Karpas-422 (cell line): Measurements from ENCODE around the gene ANKRD63. TPM values are rescaled to one million over a fixed set of nuclear protein-coding genes. Genes with fewer than 3 reads are reported as not detected.

Experiments used
- DNase-seq: peaks from one replicate; pipeline ENCODE4 v3.0.0-alpha.2; 2015
- H2AFZ ChIP-seq: fragments of 200-600 bp; sonication (generic); 2 replicates; pipeline ENCODE4 v1.6.1; 2014; ENCODE audit warnings: antibody characterized with exemption, low read length, mixed read lengths
- H3K27ac ChIP-seq: fragments of 200-600 bp; sonication (generic); 2 replicates; pipeline ENCODE4 v1.5.1; 2014; ENCODE audit warnings: mild to moderate bottlenecking, low read length, moderate library complexity
- H3K27me3 ChIP-seq: fragments of 200-600 bp; sonication (generic); 2 replicates; pipeline ENCODE4 v1.6.1; 2014; ENCODE audit warnings: low read length, mixed read lengths
- H3K36me3 ChIP-seq: fragments of 200-600 bp; sonication (generic); 2 replicates; pipeline ENCODE4 v1.6.1; 2014; ENCODE audit warnings: low read length, mixed read lengths; ENCODE audit not compliant: insufficient read depth
- H3K4me1 ChIP-seq: fragments of 200-600 bp; sonication (generic); 2 replicates; pipeline ENCODE4 v1.6.1; 2014; ENCODE audit warnings: mild to moderate bottlenecking, low read length, mixed read lengths
- H3K4me2 ChIP-seq: fragments of 200-600 bp; sonication (generic); 2 replicates; pipeline ENCODE4 v1.6.1; 2014; ENCODE audit warnings: low read length, low read depth, mild to moderate bottlenecking; ENCODE audit not compliant: poor library complexity, severe bottlenecking
- H3K4me3 ChIP-seq: fragments of 200-600 bp; sonication (generic); 2 replicates; pipeline ENCODE4 v1.5.1; 2014; ENCODE audit warnings: mild to moderate bottlenecking, antibody characterized with exemption, low read length, mixed read lengths
- H3K79me2 ChIP-seq: fragments of 200-600 bp; sonication (generic); 2 replicates; pipeline ENCODE4 v1.6.1; 2014; ENCODE audit warnings: mild to moderate bottlenecking, low read length, mixed read lengths
- H3K9ac ChIP-seq: fragments of 200-600 bp; sonication (generic); 2 replicates; pipeline ENCODE4 v1.6.0; 2014; ENCODE audit warnings: low read length
- H3K9me2 ChIP-seq: fragments of 200-600 bp; sonication (generic), shearing (Covaris generic); replicated peaks from 2 replicates; pipeline ENCODE4 v1.6.0; 2014; ENCODE audit warnings: mild to moderate bottlenecking, low read length, moderate library complexity; ENCODE audit not compliant: insufficient read depth
- H3K9me3 ChIP-seq: fragments of 300-700, 200-600 bp; sonication (generic); 2 replicates; pipeline ENCODE4 v1.6.1; 2014; ENCODE audit warnings: low read length, mixed read lengths
- H4K20me1 ChIP-seq: fragments of 200-600 bp; sonication (generic); 2 replicates; pipeline ENCODE4 v1.6.1; 2014; ENCODE audit warnings: mild to moderate bottlenecking, antibody characterized with exemption, low read length, low read depth; ENCODE audit not compliant: insufficient read depth
- total RNA-seq: library from RNA; depleted of rRNA; stranded (reverse); fragments of >200 nt; shearing (Covaris generic); gene quantifications from 2 replicates; pipeline ENCODE4 v1.2.3, GENCODE V29; 2014; ENCODE audit warnings: low replicate concordance

ANKRD63 gene
- total RNA-seq, 1 experiment from 2014 or later = not detected

DNA sequence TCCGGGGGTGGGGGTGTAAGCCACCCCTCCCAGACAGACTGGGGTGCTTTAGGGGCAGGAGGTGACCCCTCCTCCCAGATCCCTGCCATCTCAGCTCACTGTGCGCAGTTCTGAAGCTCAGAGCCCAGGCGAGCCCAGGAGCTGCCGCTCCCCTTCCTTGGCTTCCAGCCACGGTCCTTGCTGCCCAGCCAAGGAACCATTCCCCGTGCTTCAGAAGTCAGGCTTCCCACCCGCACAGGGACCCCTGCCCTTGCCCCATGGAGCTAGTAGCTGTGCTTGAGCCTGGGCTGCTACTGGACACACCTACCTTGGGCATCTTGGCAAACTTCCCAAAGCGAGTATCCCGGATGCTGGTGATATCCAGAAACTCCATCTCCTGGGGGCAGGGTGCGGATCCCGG is 20.1 kb upstream of the ANKRD63 start:
- no peak overlapping the region for H3K27ac ChIP-seq
- H3K9me2 ChIP-seq = no peaks in the 10 kb centered on the region
- H3K4me3 ChIP-seq = no peak overlapping the region
- H3K27me3 ChIP-seq = no peaks in the 10 kb centered on the region; the same call in 1 of the 2 replicates
- H3K4me2 ChIP-seq = no peak overlapping the region
- peaks cover 8% of the 10 kb centered on the region for H3K9me3 ChIP-seq
- H3K79me2 ChIP-seq = no peaks in the 10 kb centered on the region
- no peaks in the 10 kb centered on the region for H4K20me1 ChIP-seq
- no peak for DNase-seq
- H3K36me3 ChIP-seq = 0 out of 2 replicates have a peak, but pooled peaks cover 3% of the 10 kb centered on the region
- H3K4me1 ChIP-seq = peaks cover 16% of the 10 kb centered on the region
- H2AFZ ChIP-seq = no peak overlapping the region
- H3K9ac ChIP-seq = no peak overlapping the region

DNA sequence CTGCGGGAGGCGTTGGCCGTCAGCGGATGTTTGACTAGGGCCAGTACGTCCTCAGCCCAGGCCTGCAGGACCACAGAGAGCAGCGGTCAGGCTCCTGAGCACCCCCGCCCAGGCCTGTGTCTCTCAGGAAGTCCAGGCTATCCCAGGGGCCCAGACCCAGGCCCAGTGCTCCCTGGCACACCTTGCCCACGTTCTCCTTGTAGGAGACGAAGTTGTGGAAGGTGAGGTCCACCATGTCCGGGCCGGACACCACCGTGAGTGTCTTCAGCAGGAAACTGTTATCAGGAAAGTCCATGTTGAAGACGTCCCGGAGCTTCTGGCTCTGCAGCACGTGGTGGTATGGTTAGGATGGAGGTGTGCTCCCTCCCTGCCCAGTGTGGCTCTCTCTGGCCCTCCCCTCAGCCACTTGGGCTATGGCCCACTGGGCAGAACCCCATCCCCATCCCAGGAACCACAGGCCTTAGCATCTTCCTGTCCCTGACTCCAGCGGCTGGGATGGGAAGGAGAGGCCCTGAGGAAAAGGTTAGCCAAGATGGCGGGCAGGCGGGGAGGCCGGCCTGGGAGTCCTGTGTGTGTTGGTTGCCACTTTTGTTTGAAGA is 19.5 kb upstream of the ANKRD63 start:
- H3K79me2 ChIP-seq = no peaks in the 10 kb centered on the region
- H3K9ac ChIP-seq = no peak overlapping the region

DNA sequence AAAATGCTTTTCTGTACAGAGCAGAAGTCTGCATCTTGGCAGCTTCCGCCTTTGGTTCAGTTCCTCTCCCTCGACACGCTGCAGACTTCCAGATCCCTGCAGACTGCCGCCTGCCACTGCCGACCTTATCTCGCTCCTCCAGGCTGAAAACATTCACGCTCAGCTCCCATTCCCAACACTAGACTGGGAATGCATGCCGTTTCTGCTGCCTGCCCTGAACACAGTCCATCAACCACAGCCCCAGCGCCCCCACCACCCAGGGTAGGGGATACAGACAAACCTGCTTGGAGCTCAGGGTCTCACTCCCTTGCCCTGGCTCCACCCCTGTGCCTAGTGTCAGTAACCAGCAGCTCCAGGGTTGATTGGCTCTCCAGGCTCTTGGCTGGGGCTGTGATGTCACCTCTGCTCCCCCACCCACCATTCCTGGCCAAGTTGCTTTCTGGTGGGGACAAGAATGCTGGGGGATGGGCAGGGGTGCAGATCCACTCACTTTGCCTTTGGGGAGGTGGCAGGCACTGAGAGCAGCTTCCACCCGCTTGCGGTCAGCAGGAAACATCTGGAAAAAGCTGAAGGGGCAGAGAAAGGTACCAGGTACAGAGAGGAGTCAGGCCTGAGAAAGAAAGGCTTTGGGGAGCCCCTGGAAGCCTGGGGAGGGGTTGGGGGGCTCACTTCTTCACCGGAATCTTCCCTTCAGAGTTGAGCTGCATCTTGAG is 18.8 kb upstream of the ANKRD63 start:
- no peaks in the 10 kb centered on the region for H3K79me2 ChIP-seq
- no peak overlapping the region for H3K27ac ChIP-seq

More for the DNA sequence above, 19.5 kb upstream of the ANKRD63 start:
- H2AFZ ChIP-seq = no peak overlapping the region
- no peak overlapping the region for H3K27ac ChIP-seq
- H3K9me3 ChIP-seq = peaks cover 8% of the 10 kb centered on the region
- peaks cover 11% of the 10 kb centered on the region for H3K4me1 ChIP-seq
- no peaks in the 10 kb centered on the region for H3K9me2 ChIP-seq
- no peak overlapping the region for H3K4me3 ChIP-seq
- H4K20me1 ChIP-seq = no peaks in the 10 kb centered on the region
- H3K36me3 ChIP-seq = 0 out of 2 replicates have a peak, but pooled peaks cover 3% of the 10 kb centered on the region
- H3K27me3 ChIP-seq = no peaks in the 10 kb centered on the region; the same call in 1 of the 2 replicates
- DNase-seq = no peak
- no peak overlapping the region for H3K4me2 ChIP-seq

DNA sequence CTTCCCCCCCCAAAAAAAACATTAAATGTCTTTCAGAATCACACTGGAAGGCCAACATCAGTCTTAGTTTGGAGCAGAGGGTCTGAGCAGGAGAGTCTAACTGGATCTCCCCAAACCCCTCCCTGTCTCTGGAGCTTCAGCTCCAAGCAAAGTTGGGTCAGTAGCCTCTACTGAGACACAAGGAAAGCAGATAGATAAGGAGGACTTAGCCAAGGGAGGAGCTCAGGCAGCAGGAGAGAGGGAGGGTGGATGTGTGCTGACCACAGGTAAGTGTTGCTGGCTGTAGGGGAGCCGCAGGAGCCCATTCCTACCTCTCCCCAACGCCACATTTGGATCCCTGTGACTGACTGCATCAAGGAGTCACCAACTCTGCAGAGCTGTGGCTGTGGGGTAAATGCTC is 17.9 kb upstream of the ANKRD63 start:
- no peak for DNase-seq
- Histone ChIP-seq H3K36me3 (0 out of 2 replicates have a peak, but pooled peaks cover 3% of the 10 kb centered on the region), H3K27me3 (no peaks in the 10 kb centered on the region; the same call in 1 of the 2 replicates), H3K4me2 (no peak overlapping the region), H4K20me1 (no peaks in the 10 kb centered on the region), H3K4me3 (no peak overlapping the region), H3K9ac (no peak overlapping the region), H2AFZ (no peak overlapping the region), H3K27ac (no peak overlapping the region), H3K9me2 (no peaks in the 10 kb centered on the region), H3K9me3 (peaks cover 8% of the 10 kb centered on the region), H3K79me2 (no peaks in the 10 kb centered on the region), H3K4me1 (no peaks in the 10 kb centered on the region)

More for the DNA sequence above, 18.8 kb upstream of the ANKRD63 start:
- Histone ChIP-seq H4K20me1 (no peaks in the 10 kb centered on the region), H3K9ac (no peak overlapping the region), H3K4me3 (no peak overlapping the region), H3K36me3 (0 out of 2 replicates have a peak, but pooled peaks cover 3% of the 10 kb centered on the region), H3K27me3 (no peaks in the 10 kb centered on the region; the same call in 1 of the 2 replicates), H3K9me2 (no peaks in the 10 kb centered on the region), H2AFZ (no peak overlapping the region), H3K9me3 (peaks cover 8% of the 10 kb centered on the region), H3K4me2 (no peak overlapping the region), H3K4me1 (peaks cover 3% of the 10 kb centered on the region)
- DNase-seq = no peak

DNA sequence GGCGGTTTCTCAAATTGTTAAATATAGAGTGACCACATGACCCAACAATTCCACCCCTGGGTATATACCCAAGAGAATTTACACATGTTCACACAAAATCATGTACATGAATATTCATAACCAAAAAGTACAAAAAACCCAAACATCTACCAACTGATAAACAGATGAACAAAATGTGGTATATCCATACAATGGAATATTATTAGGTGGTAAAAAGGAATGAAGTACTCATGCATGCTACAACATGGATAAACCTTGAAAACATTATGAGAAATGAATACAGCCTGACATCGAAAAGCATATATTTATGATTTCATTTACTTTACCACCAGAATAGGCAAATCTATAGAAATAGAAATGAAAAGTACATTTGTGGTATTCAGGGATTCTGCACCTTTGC is 17.5 kb upstream of the ANKRD63 start:
- H3K9ac ChIP-seq = no peak overlapping the region
- peaks cover 8% of the 10 kb centered on the region for H3K9me3 ChIP-seq
- no peak overlapping the region for H3K4me3 ChIP-seq
- DNase-seq = no peak
- H4K20me1 ChIP-seq = no peaks in the 10 kb centered on the region
- H2AFZ ChIP-seq = no peak overlapping the region
- no peaks in the 10 kb centered on the region for H3K79me2 ChIP-seq
- H3K27me3 ChIP-seq = no peaks in the 10 kb centered on the region; the same call in 1 of the 2 replicates
- no peak overlapping the region for H3K27ac ChIP-seq
- H3K4me1 ChIP-seq = no peaks in the 10 kb centered on the region
- H3K36me3 ChIP-seq = 0 out of 2 replicates have a peak, but pooled peaks cover 3% of the 10 kb centered on the region
- no peak overlapping the region for H3K4me2 ChIP-seq
- no peaks in the 10 kb centered on the region for H3K9me2 ChIP-seq

DNA sequence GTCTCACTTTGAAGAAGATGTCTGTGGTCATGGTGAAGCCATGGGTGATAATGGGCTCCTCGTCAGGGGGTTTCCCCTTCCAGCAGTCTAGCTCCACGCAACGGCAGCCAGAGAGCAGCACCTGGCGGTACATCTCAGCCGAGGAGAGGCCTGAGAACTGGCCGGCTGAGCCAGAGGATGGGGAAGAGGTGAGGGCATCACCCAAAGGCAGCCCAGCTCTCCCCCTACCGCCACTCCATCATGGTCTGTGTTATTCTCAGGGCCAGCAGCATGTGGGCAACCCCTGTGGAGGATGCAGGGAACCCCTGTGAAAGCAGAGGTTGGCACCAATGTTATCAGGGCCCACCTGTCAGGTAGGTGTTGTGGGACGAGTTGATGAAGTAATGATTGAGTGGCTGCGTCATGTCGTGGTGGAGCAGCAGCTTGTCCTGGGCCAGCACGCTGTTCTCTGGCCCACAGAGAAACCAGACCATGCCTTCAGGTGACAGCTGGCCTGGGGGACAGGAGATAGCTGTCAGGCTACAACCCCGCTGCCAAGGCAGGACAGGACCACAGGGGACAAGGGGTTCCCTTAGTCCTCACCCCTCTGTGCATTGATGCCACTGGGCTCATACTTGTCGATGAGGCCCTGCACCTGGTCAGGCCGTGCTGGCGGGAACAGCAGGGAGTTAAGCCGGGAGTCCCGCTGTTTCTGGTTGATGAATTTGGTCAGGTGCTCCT is 15.5 kb upstream of the ANKRD63 start:
- Histone ChIP-seq H3K27me3 (no peaks in the 10 kb centered on the region; the same call in 1 of the 2 replicates), H3K36me3 (0 out of 2 replicates have a peak, but pooled peaks cover 3% of the 10 kb centered on the region), H3K9me2 (no peaks in the 10 kb centered on the region), H2AFZ (no peak overlapping the region), H3K9ac (no peak overlapping the region), H3K9me3 (peaks cover 8% of the 10 kb centered on the region), H3K4me2 (no peak overlapping the region), H3K4me1 (no peaks in the 10 kb centered on the region), H4K20me1 (no peaks in the 10 kb centered on the region), H3K27ac (no peak overlapping the region), H3K79me2 (no peaks in the 10 kb centered on the region), H3K4me3 (no peak overlapping the region)
- no peak for DNase-seq

DNA sequence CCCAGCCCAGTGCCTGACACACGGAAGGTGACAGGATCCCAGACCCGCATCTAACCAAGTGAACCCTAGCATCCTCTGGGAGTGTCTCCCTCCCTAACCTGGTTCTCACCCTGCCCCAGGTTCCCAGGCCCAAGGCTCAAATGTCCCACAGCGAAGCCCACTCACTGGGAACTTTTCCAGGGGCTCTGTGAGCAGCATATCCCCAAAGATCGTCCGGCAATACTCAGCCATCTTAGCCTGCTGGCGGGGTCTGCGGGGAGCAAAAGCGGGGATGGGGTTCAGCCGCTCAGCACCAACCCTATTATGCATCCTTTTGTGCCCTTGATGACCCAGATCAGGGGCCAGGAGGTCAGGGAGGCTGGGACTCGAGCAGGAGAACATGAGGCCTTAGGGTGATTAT is 14.5 kb upstream of the ANKRD63 start:
- H3K27ac ChIP-seq = no peak overlapping the region
- H3K36me3 ChIP-seq = 0 out of 2 replicates have a peak, but pooled peaks cover 3% of the 10 kb centered on the region
- H3K9ac ChIP-seq = no peak overlapping the region
- H3K4me1 ChIP-seq = no peaks in the 10 kb centered on the region
- no peaks in the 10 kb centered on the region; the same call in 1 of the 2 replicates for H3K27me3 ChIP-seq
- no peaks in the 10 kb centered on the region for H3K79me2 ChIP-seq
- no peak overlapping the region for H2AFZ ChIP-seq
- DNase-seq = no peak
- H3K9me2 ChIP-seq = no peaks in the 10 kb centered on the region
- H4K20me1 ChIP-seq = no peaks in the 10 kb centered on the region
- peaks cover 8% of the 10 kb centered on the region for H3K9me3 ChIP-seq
- H3K4me3 ChIP-seq = no peak overlapping the region
- no peak overlapping the region for H3K4me2 ChIP-seq
